ENCODE data around the gene HYOU1.

Gene HYOU1

GRCh38 chr11:119092880-119093842 is 36.2 kb upstream of the HYOU1 start:
- Mint-ChIP-seq H3K27me3 (no peaks in the 10 kb centered on the region), H3K4me1 (peaks cover 37% of the 10 kb centered on the region), H3K36me3 (ENCODE audit: insufficient read depth) (peaks cover 28% of the 10 kb centered on the region), H3K27ac (ENCODE audit: low read depth) (peak overlapping the region; percentile 96), H3K9me3 (no peaks in the 10 kb centered on the region), H3K4me3 (peak overlapping the region; percentile 93)
- DNase-seq (ENCODE audit: low spot score in 2 of 2) (no peak), ATAC-seq (replicated peaks; ENCODE audit: extremely low read depth, poor library complexity, severe bottlenecking) (no peak)

GRCh38 chr11:119091966-119092879 is 35.2 kb upstream of the HYOU1 start:
- no peaks in the 10 kb centered on the region for H3K9me3 Mint-ChIP-seq
- no peaks in the 10 kb centered on the region for H3K27me3 Mint-ChIP-seq
- H3K4me1 Mint-ChIP-seq, result peaks cover 37% of the 10 kb centered on the region
- H3K36me3 Mint-ChIP-seq (ENCODE audit: insufficient read depth), result peaks cover 26% of the 10 kb centered on the region
- H3K27ac Mint-ChIP-seq (ENCODE audit: low read depth), result no peak overlapping the region
- ATAC-seq (replicated peaks; ENCODE audit: extremely low read depth, poor library complexity, severe bottlenecking) (no peak), DNase-seq (ENCODE audit: low spot score in 2 of 2) (no peak)
- H3K4me3 Mint-ChIP-seq, result peak overlapping the region; percentile 93

GRCh38 chr11:119091178-119091577 is 34.2 kb upstream of the HYOU1 start:
- H3K27me3 Mint-ChIP-seq, result no peaks in the 10 kb centered on the region
- H3K9me3 Mint-ChIP-seq, result no peaks in the 10 kb centered on the region
- H3K4me1 Mint-ChIP-seq, result peaks cover 32% of the 10 kb centered on the region
- no peak overlapping the region for H3K27ac Mint-ChIP-seq (ENCODE audit: low read depth)
- DNase-seq (ENCODE audit: low spot score in 2 of 2) (no peak), ATAC-seq (replicated peaks; ENCODE audit: extremely low read depth, poor library complexity, severe bottlenecking) (no peak)
- peaks cover 23% of the 10 kb centered on the region for H3K36me3 Mint-ChIP-seq (ENCODE audit: insufficient read depth)
- H3K4me3 Mint-ChIP-seq, result no peak overlapping the region

- Mint-ChIP-seq H3K27ac (ENCODE audit: low read depth) (no peak overlapping the region), H3K4me1 (peaks cover 34% of the 10 kb centered on the region), H3K9me3 (no peaks in the 10 kb centered on the region), H3K4me3 (no peak overlapping the region), H3K27me3 (no peaks in the 10 kb centered on the region), H3K36me3 (ENCODE audit: insufficient read depth) (peaks cover 16% of the 10 kb centered on the region)
- ATAC-seq (replicated peaks; ENCODE audit: extremely low read depth, poor library complexity, severe bottlenecking) (no peak), DNase-seq (ENCODE audit: low spot score in 2 of 2) (no peak)
Measured at GRCh38 chr11:119089319-119089718, 32.3 kb upstream of the HYOU1 start.

- H3K27ac Mint-ChIP-seq (ENCODE audit: low read depth), result no peak overlapping the region
Measured at GRCh38 chr11:119088406-119088805, 31.4 kb upstream of the HYOU1 start.

GRCh38 chr11:119087747-119088241 is 30.8 kb upstream of the HYOU1 start:
- Mint-ChIP-seq H3K4me3 (no peak overlapping the region), H3K27me3 (no peaks in the 10 kb centered on the region), H3K36me3 (ENCODE audit: insufficient read depth) (peaks cover 13% of the 10 kb centered on the region), H3K9me3 (no peaks in the 10 kb centered on the region), H3K27ac (ENCODE audit: low read depth) (peak overlapping the region; percentile 13), H3K4me1 (peaks cover 24% of the 10 kb centered on the region)
- ATAC-seq (replicated peaks; ENCODE audit: extremely low read depth, poor library complexity, severe bottlenecking) (no peak), DNase-seq (ENCODE audit: low spot score in 2 of 2) (no peak)

More at GRCh38 chr11:119088406-119088805, 31.4 kb upstream of the HYOU1 start:
- Mint-ChIP-seq H3K9me3 (no peaks in the 10 kb centered on the region), H3K4me1 (peaks cover 29% of the 10 kb centered on the region), H3K4me3 (no peak overlapping the region), H3K27me3 (no peaks in the 10 kb centered on the region), H3K36me3 (ENCODE audit: insufficient read depth) (peaks cover 13% of the 10 kb centered on the region)
- ATAC-seq (replicated peaks; ENCODE audit: extremely low read depth, poor library complexity, severe bottlenecking) (no peak), DNase-seq (ENCODE audit: low spot score in 2 of 2) (no peak)

DNA sequence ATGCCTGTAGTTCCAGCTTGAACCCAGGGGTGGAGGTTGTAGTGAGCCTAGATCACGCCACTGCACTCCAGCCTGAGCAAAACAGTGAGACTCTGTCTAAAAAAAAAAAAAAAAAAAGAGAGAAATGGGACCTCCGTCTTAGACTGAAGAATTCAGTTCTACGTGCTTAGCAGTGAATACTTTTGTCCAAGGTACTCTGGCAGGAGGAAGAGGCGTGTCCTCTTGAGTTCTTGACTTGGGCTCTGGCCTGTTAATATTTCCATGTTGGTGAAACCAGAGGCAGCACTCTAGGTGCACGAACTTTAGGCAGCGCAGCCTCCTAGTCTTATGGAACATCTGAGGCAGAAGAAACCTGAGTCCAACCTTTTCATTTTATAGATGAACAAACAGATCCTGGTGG is 30.1 kb upstream of the HYOU1 start:
- no peaks in the 10 kb centered on the region for H3K27me3 Mint-ChIP-seq
- no peak for DNase-seq (ENCODE audit: low spot score in 2 of 2)
- H3K4me3 Mint-ChIP-seq, result no peak overlapping the region
- no peak for ATAC-seq (replicated peaks; ENCODE audit: extremely low read depth, poor library complexity, severe bottlenecking)
- peaks cover 13% of the 10 kb centered on the region for H3K36me3 Mint-ChIP-seq (ENCODE audit: insufficient read depth)
- H3K9me3 Mint-ChIP-seq, result no peaks in the 10 kb centered on the region
- H3K4me1 Mint-ChIP-seq, result peaks cover 17% of the 10 kb centered on the region
- no peak overlapping the region for H3K27ac Mint-ChIP-seq (ENCODE audit: low read depth)

GRCh38 chr11:119085437-119085847 is 28.4 kb upstream of the HYOU1 start:
- ATAC-seq (replicated peaks; ENCODE audit: extremely low read depth, poor library complexity, severe bottlenecking) (peak; percentile 16), DNase-seq (ENCODE audit: low spot score in 2 of 2) (no peak)
- Mint-ChIP-seq H3K27ac (ENCODE audit: low read depth) (peak overlapping the region; percentile 86), H3K4me1 (peaks cover 16% of the 10 kb centered on the region), H3K27me3 (no peaks in the 10 kb centered on the region), H3K36me3 (ENCODE audit: insufficient read depth) (peaks cover 17% of the 10 kb centered on the region), H3K9me3 (no peaks in the 10 kb centered on the region), H3K4me3 (peak overlapping the region; percentile 86)

GRCh38 chr11:119084663-119085436 is 27.8 kb upstream of the HYOU1 start, which contains the start of gene HMBS:
HMBS (plus strand) TSS chr11:119084881; CDS start chr11:119085034, 153 bp downstream.
- H3K27me3 Mint-ChIP-seq, result no peaks in the 10 kb centered on the region
- peaks cover 23% of the 10 kb centered on the region for H3K36me3 Mint-ChIP-seq (ENCODE audit: insufficient read depth)
- DNase-seq (ENCODE audit: low spot score in 2 of 2), result peak; percentile 86
- no peaks in the 10 kb centered on the region for H3K9me3 Mint-ChIP-seq
- peak within 1 kb of the TSS; percentile 86 for H3K27ac Mint-ChIP-seq (ENCODE audit: low read depth)
- H3K4me1 Mint-ChIP-seq, result peaks cover 16% of the 10 kb centered on the region
- peak; percentile 95 for ATAC-seq (replicated peaks; ENCODE audit: extremely low read depth, poor library complexity, severe bottlenecking)
- peak within 1 kb of the TSS; percentile 86 for H3K4me3 Mint-ChIP-seq

DNA sequence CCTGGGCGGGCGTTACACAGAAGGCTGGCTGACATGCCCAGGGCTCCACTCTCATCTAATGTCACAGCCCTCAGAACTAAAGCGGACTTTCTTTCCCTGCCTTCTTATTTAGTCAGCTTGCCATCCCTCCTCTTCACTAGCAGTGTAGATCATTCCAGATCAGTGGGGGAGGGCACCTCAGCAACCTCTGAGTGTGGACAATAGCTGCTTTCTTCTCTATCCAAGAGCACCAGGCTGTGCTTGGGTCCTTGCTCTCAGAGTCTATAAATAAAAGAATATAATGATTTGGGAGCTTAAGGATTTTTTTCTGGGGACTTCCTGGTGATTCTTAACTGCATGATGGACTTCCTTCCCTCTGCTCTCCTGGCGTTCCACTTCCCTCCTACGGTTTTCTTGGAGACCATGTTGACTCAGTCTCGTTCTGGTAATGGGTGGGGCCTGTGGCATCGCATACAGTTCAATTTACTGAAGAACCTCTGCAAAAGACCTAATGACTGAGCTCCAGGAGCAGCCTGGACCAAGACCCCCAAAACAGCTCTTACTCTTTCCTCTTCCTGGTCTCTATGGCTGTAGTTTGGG is 24.8 kb upstream of the HYOU1 start:
- H3K27me3 Mint-ChIP-seq, result no peaks in the 10 kb centered on the region
- H3K36me3 Mint-ChIP-seq (ENCODE audit: insufficient read depth), result peaks cover 41% of the 10 kb centered on the region
- no peak overlapping the region for H3K4me3 Mint-ChIP-seq
- H3K27ac Mint-ChIP-seq (ENCODE audit: low read depth), result peak overlapping the region; percentile 8
- no peak for DNase-seq (ENCODE audit: low spot score in 2 of 2)
- peaks cover 16% of the 10 kb centered on the region for H3K4me1 Mint-ChIP-seq
- ATAC-seq (replicated peaks; ENCODE audit: extremely low read depth, poor library complexity, severe bottlenecking), result no peak
- H3K9me3 Mint-ChIP-seq, result no peaks in the 10 kb centered on the region

GRCh38 chr11:119078675-119079420 is 21.8 kb upstream of the HYOU1 start:
- H3K4me3 Mint-ChIP-seq, result no peak overlapping the region
- no peaks in the 10 kb centered on the region for H3K4me1 Mint-ChIP-seq
- H3K27me3 Mint-ChIP-seq, result no peaks in the 10 kb centered on the region
- ATAC-seq (replicated peaks; ENCODE audit: extremely low read depth, poor library complexity, severe bottlenecking), result no peak
- H3K27ac Mint-ChIP-seq (ENCODE audit: low read depth), result no peak overlapping the region
- H3K9me3 Mint-ChIP-seq, result no peaks in the 10 kb centered on the region
- H3K36me3 Mint-ChIP-seq (ENCODE audit: insufficient read depth), result peaks cover 53% of the 10 kb centered on the region
- DNase-seq (ENCODE audit: low spot score in 2 of 2), result no peak
